ENCODE results near the gene PAPOLG. TPM values are rescaled to one million over a fixed set of nuclear protein-coding genes. Genes with fewer than 3 reads are reported as not detected.

Gene PAPOLG
- polyA plus RNA-seq, 3 donors: 19.6 to 23.2 (median 23.0) TPM

Other genes with a start within 250 kb of the PAPOLG start
- gene BCL11A, start 202.6 kb upstream of the PAPOLG start, polyA plus RNA-seq (ENCODE audit: insufficient read length in 3 of 3): 10 to 100 TPM; 14.4 to 16.1 (median 15.1) TPM
- 10 to 100 TPM in 1 of 3 donors, 1 to 10 TPM in 2; 6.1 to 10.1 (median 8.5) TPM for gene REL, start 125.3 kb downstream of the PAPOLG start, polyA plus RNA-seq (ENCODE audit: insufficient read length in 3 of 3)